K562 (cell line): ENCODE results near the gene FGR. TPM values are rescaled to one million over a fixed set of nuclear protein-coding genes. Genes with fewer than 3 reads are reported as not detected.

Experiments used
- EHMT2 ChIP-seq: fragments of 450-650 bp; IDR thresholded peaks from 2 replicates; pipeline ENCODE4 v1.6.1; 2018; ENCODE audit warnings: antibody characterized with exemption
- EP400 ChIP-seq: fragments of 450-650 bp; IDR thresholded peaks from 2 replicates; pipeline ENCODE4 v1.6.1; 2017; ENCODE audit warnings: antibody characterized with exemption, mild to moderate bottlenecking, moderate library complexity
- HDAC1 ChIP-seq, 2 experiments: fragments of 450-650 bp; IDR thresholded peaks; 2 replicates each; pipeline ENCODE4 v1.6.1; 2016 to 2017; ENCODE audit warnings: inconsistent platforms in 1 of 2, mild to moderate bottlenecking in 1 of 2, moderate library complexity in 1 of 2
- KDM1A ChIP-seq, 2 experiments: fragments of 450-650 bp; IDR thresholded peaks; 2 replicates each; pipeline ENCODE4 v1.6.1; 2016; ENCODE audit warnings: mild to moderate bottlenecking in 2 of 2
- L3MBTL2 ChIP-seq: fragments of 450-650 bp; IDR thresholded peaks from 2 replicates; pipeline ENCODE4 v1.6.1; 2016; ENCODE audit warnings: mild to moderate bottlenecking, moderate library complexity
- MYC ChIP-seq, 2 experiments: fragments of 250-450 bp in 1 of 2; sonication (Bioruptor Pico) in 1 of 2; IDR thresholded peaks; 2 replicates each; pipeline versions ENCODE4 v1.5.1 to v1.6.1; 2012 to 2021; ENCODE audit warnings: low read depth in 2 of 2, borderline replicate concordance in 1 of 2, improper control_type of control experiment in 1 of 2, low read length in 1 of 2, mild to moderate bottlenecking in 1 of 2, moderate library complexity in 1 of 2
- polyA plus RNA-seq, 8 experiments: library from polyadenylated mRNA; depleted of rRNA in 4 of 8; stranded (reverse) in 5 of 8; unstranded in 3 of 8; fragments of >200 nt; fragmentation: Nextera tagmentation in 2 of 8; fragmentation: Illumina TruSeq in 1 of 8; extraction: Ambion mirVana in 2 of 8; extraction: Trizol in 1 of 8; gene quantifications; 2 replicates each; pipeline versions ENCODE4 v1.2.1 to v1.2.3, GENCODE V29; 2011 to 2014; ENCODE audit warnings: inconsistent platforms in 1 of 8, missing spikeins in 1 of 8
- total RNA-seq, 7 experiments: library from RNA; depleted of rRNA in 6 of 7; stranded (reverse); fragments of >200 nt in 6 of 7; fragmentation: Illumina TruSeq in 2 of 7; extraction: Trizol in 2 of 7; gene quantifications; 2 replicates each; pipeline versions ENCODE4 v1.2.1 to v1.2.3, GENCODE V29; 2011 to 2021; ENCODE audit warnings: low replicate concordance in 1 of 7
- TF ChIP-seq, protein P1 (sequence below): fragments of 450-650 bp; IDR thresholded peaks from 2 replicates; pipeline ENCODE4 v1.6.1; 2016; ENCODE audit warnings: mild to moderate bottlenecking, moderate library complexity
- TF ChIP-seq, protein P2 (sequence below): fragments of 450-650 bp; IDR thresholded peaks from 2 replicates; pipeline ENCODE4 v1.6.1; 2017; ENCODE audit warnings: antibody characterized with exemption, mild to moderate bottlenecking
- TF ChIP-seq, protein P3 (sequence below), 3 experiments: fragments of 200-800 bp in 1 of 3; sonication (Bioruptor generic) in 1 of 3; sonication (generic) in 1 of 3; formaldehyde crosslinking in 1 of 3; IDR thresholded peaks; 2 replicates each; pipeline versions ENCODE4 v1.6.1 to v1.8.0; 2016 to 2022; ENCODE audit warnings: mild to moderate bottlenecking in 2 of 3, missing compliant biosample characterization in 2 of 3, missing genetic modification characterization in 2 of 3, missing genetic modification reagents in 1 of 3

Gene FGR
- total and polyA plus RNA-seq, 9 of the 15 experiments (the other 6 are each of a cell fraction or from before 2014, with no cell fraction given) = 0.04 to 0.11 TPM; not detected in 7

DNA sequence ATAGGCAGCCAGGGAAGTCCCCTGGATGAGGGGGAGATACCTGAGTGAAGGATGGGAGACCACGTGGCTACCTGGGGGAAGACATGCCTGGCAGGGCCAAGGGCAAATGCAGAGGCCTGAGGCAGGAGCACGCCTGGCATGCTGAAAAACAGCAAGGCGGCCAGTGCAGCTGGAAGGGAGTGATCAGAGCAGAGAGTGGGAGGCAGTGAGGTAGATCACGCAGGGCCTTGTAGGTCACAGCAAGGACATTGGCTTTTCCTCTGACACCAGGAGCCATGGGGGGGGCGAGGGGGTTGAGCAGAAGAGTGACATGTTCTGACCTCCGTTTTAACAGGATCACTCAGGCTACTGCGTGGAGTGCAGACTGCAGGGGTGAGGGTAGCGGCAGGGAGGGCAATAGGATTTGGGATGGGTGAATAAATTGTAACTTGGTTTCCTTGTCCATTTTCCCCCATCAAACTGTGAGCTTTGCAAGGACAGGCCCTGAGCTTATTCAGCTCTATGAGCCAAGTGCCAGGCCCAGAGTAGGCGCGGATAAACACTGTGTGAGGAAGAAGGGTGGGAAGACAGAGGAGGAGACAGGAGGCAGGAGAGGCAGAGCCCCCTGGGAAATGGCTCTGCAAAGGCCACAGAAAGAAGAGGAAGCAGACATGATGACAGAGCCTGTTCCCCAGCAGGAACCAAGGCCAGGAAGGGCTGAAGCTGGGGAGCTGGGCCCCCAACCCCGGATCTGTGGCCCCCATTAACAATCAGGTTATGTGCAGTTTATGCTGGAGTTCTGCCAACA, 20.4 kb upstream of the FGR start (continued):
- TF ChIP-seq, protein P1, sequence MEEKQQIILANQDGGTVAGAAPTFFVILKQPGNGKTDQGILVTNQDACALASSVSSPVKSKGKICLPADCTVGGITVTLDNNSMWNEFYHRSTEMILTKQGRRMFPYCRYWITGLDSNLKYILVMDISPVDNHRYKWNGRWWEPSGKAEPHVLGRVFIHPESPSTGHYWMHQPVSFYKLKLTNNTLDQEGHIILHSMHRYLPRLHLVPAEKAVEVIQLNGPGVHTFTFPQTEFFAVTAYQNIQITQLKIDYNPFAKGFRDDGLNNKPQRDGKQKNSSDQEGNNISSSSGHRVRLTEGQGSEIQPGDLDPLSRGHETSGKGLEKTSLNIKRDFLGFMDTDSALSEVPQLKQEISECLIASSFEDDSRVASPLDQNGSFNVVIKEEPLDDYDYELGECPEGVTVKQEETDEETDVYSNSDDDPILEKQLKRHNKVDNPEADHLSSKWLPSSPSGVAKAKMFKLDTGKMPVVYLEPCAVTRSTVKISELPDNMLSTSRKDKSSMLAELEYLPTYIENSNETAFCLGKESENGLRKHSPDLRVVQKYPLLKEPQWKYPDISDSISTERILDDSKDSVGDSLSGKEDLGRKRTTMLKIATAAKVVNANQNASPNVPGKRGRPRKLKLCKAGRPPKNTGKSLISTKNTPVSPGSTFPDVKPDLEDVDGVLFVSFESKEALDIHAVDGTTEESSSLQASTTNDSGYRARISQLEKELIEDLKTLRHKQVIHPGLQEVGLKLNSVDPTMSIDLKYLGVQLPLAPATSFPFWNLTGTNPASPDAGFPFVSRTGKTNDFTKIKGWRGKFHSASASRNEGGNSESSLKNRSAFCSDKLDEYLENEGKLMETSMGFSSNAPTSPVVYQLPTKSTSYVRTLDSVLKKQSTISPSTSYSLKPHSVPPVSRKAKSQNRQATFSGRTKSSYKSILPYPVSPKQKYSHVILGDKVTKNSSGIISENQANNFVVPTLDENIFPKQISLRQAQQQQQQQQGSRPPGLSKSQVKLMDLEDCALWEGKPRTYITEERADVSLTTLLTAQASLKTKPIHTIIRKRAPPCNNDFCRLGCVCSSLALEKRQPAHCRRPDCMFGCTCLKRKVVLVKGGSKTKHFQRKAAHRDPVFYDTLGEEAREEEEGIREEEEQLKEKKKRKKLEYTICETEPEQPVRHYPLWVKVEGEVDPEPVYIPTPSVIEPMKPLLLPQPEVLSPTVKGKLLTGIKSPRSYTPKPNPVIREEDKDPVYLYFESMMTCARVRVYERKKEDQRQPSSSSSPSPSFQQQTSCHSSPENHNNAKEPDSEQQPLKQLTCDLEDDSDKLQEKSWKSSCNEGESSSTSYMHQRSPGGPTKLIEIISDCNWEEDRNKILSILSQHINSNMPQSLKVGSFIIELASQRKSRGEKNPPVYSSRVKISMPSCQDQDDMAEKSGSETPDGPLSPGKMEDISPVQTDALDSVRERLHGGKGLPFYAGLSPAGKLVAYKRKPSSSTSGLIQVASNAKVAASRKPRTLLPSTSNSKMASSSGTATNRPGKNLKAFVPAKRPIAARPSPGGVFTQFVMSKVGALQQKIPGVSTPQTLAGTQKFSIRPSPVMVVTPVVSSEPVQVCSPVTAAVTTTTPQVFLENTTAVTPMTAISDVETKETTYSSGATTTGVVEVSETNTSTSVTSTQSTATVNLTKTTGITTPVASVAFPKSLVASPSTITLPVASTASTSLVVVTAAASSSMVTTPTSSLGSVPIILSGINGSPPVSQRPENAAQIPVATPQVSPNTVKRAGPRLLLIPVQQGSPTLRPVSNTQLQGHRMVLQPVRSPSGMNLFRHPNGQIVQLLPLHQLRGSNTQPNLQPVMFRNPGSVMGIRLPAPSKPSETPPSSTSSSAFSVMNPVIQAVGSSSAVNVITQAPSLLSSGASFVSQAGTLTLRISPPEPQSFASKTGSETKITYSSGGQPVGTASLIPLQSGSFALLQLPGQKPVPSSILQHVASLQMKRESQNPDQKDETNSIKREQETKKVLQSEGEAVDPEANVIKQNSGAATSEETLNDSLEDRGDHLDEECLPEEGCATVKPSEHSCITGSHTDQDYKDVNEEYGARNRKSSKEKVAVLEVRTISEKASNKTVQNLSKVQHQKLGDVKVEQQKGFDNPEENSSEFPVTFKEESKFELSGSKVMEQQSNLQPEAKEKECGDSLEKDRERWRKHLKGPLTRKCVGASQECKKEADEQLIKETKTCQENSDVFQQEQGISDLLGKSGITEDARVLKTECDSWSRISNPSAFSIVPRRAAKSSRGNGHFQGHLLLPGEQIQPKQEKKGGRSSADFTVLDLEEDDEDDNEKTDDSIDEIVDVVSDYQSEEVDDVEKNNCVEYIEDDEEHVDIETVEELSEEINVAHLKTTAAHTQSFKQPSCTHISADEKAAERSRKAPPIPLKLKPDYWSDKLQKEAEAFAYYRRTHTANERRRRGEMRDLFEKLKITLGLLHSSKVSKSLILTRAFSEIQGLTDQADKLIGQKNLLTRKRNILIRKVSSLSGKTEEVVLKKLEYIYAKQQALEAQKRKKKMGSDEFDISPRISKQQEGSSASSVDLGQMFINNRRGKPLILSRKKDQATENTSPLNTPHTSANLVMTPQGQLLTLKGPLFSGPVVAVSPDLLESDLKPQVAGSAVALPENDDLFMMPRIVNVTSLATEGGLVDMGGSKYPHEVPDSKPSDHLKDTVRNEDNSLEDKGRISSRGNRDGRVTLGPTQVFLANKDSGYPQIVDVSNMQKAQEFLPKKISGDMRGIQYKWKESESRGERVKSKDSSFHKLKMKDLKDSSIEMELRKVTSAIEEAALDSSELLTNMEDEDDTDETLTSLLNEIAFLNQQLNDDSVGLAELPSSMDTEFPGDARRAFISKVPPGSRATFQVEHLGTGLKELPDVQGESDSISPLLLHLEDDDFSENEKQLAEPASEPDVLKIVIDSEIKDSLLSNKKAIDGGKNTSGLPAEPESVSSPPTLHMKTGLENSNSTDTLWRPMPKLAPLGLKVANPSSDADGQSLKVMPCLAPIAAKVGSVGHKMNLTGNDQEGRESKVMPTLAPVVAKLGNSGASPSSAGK = peak; percentile 47; the same call in 1 of the 2 replicates
- 0 out of 2 replicates have a peak, but pooled peaks have one; percentile 24 for TF ChIP-seq EHMT2
- TF ChIP-seq MYC (IDR thresholded peaks at IDR 0.05; ENCODE audit: low read depth, low read length) = peak; percentile 18; the same call in 1 of the 2 replicates
- no peak for TF ChIP-seq MYC (CRISPR knock-in tag; IDR thresholded peaks at IDR 0.05; ENCODE audit: borderline replicate concordance, low read depth)
- TF ChIP-seq EP400 = no peak
- TF ChIP-seq, protein P2, sequence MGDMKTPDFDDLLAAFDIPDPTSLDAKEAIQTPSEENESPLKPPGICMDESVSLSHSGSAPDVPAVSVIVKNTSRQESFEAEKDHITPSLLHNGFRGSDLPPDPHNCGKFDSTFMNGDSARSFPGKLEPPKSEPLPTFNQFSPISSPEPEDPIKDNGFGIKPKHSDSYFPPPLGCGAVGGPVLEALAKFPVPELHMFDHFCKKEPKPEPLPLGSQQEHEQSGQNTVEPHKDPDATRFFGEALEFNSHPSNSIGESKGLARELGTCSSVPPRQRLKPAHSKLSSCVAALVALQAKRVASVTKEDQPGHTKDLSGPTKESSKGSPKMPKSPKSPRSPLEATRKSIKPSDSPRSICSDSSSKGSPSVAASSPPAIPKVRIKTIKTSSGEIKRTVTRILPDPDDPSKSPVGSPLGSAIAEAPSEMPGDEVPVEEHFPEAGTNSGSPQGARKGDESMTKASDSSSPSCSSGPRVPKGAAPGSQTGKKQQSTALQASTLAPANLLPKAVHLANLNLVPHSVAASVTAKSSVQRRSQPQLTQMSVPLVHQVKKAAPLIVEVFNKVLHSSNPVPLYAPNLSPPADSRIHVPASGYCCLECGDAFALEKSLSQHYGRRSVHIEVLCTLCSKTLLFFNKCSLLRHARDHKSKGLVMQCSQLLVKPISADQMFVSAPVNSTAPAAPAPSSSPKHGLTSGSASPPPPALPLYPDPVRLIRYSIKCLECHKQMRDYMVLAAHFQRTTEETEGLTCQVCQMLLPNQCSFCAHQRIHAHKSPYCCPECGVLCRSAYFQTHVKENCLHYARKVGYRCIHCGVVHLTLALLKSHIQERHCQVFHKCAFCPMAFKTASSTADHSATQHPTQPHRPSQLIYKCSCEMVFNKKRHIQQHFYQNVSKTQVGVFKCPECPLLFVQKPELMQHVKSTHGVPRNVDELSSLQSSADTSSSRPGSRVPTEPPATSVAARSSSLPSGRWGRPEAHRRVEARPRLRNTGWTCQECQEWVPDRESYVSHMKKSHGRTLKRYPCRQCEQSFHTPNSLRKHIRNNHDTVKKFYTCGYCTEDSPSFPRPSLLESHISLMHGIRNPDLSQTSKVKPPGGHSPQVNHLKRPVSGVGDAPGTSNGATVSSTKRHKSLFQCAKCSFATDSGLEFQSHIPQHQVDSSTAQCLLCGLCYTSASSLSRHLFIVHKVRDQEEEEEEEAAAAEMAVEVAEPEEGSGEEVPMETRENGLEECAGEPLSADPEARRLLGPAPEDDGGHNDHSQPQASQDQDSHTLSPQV = peak; percentile 67
- no peak for TF ChIP-seq L3MBTL2
- TF ChIP-seq HDAC1 (IDR thresholded peaks at IDR 0.05) = peak in 1 of 2 experiments; percentile 46; a peak in 2 of 4 replicates
- TF ChIP-seq, protein P3, sequence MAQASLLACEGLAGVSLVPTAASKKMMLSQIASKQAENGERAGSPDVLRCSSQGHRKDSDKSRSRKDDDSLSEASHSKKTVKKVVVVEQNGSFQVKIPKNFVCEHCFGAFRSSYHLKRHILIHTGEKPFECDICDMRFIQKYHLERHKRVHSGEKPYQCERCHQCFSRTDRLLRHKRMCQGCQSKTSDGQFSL (CRISPR knock-in tag; IDR thresholded peaks at IDR 0.05) = peak; percentile 94
- TF ChIP-seq, protein P3 (tag; IDR thresholded peaks at IDR 0.05) = no peak
- TF ChIP-seq KDM1A (IDR thresholded peaks at IDR 0.05) = no peak
